ENCODE data around the gene CFAP61. TPM values are rescaled to one million over a fixed set of nuclear protein-coding genes. Genes with fewer than 3 reads are reported as not detected.

CFAP61 gene
- total RNA-seq, 2 experiments from 2014 or later, result not detected

DNA sequence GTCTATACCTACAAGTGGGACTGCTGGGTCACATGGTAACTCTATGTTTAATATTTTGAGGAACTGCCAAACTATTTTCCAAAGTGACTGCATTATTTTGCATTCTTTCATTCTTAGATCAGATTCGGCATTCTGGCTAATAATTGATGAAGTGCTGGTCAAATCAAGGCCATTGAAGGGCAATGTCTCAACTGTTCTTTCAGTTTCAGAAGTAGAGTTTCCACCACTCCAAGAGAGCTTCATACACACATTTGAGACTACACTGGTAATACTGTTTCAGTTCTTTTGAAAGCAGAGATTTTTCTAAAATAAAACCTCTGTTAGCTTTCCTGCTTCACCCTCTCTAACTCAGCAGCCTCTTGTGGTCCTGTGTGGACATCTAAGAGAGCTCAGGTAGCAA is 154.5 kb downstream of the CFAP61 start:
- TF ChIP-seq, protein P1, sequence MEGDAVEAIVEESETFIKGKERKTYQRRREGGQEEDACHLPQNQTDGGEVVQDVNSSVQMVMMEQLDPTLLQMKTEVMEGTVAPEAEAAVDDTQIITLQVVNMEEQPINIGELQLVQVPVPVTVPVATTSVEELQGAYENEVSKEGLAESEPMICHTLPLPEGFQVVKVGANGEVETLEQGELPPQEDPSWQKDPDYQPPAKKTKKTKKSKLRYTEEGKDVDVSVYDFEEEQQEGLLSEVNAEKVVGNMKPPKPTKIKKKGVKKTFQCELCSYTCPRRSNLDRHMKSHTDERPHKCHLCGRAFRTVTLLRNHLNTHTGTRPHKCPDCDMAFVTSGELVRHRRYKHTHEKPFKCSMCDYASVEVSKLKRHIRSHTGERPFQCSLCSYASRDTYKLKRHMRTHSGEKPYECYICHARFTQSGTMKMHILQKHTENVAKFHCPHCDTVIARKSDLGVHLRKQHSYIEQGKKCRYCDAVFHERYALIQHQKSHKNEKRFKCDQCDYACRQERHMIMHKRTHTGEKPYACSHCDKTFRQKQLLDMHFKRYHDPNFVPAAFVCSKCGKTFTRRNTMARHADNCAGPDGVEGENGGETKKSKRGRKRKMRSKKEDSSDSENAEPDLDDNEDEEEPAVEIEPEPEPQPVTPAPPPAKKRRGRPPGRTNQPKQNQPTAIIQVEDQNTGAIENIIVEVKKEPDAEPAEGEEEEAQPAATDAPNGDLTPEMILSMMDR (IDR thresholded peaks at IDR 0.05), result no peak
- POLR2A ChIA-PET, result no interaction called here
- H3K27me3 Mint-ChIP-seq, result peaks cover 14% of the 10 kb centered on the region
- no peak overlapping the region for H3K27ac Mint-ChIP-seq
- no peak overlapping the region for H3K4me3 Mint-ChIP-seq
- ATAC-seq (no peak), DNase-seq (no peak)
- H3K4me1 Mint-ChIP-seq (ENCODE audit: low read depth), result no peaks in the 10 kb centered on the region
- intact Hi-C loops (cut with micrococcal nuclease), result no loop called here
- H3K36me3 Mint-ChIP-seq (ENCODE audit: low read depth), result no peaks in the 10 kb centered on the region
- CTCF ChIA-PET, result no interaction called here
- H3K9me3 Mint-ChIP-seq, result no peaks in the 10 kb centered on the region

DNA sequence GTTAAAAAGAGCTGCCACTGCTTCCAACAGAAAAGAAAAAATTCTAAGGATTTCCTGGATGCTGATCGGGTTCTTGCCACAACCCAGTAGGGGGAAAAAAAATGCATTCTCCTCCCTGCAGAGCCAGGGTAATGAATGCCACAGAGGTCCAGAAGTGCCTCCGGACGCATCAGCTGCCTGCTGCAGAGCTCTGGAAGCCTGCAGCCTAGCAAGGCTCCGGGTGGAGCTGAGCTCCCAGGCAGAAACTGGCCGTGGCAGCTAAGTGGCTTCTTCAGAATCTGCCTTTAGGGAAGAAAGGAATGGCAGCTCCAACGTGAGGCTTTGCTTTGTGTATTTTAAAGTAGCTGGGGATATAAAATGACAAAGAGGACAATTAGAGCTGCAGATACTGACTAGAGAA is 155.0 kb downstream of the CFAP61 start:
- Mint-ChIP-seq H3K4me3 (no peak overlapping the region), H3K27me3 (peaks cover 14% of the 10 kb centered on the region), H3K4me1 (ENCODE audit: low read depth) (no peaks in the 10 kb centered on the region), H3K36me3 (ENCODE audit: low read depth) (no peaks in the 10 kb centered on the region), H3K9me3 (no peaks in the 10 kb centered on the region), H3K27ac (no peak overlapping the region)
- ATAC-seq, result no peak
- intact Hi-C loops (cut with micrococcal nuclease), result no loop called here
- ChIA-PET CTCF (no interaction called here), POLR2A (no interaction called here)
- DNase-seq, result no peak
- TF ChIP-seq, protein P1 (IDR thresholded peaks at IDR 0.05), result no peak

DNA sequence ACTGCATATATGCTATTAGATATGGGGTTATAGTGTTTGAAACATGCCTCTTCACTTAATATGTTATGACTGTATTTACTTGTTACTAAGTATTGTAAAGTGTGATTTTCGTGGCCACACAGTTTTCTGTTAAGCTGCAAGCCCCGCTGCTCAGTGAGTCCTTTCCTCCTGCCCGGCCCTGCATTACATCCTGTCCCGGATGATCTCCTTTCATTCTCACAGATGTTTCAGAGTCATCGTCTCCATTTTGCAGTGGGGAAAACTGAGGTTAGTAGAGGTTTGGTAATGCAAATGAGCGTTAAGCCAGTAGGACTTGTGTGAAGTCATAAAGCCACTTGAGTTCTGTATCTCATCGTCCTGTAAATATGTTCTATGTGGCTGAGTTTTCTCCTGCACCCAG is 155.5 kb downstream of the CFAP61 start:
- Mint-ChIP-seq H3K9me3 (no peaks in the 10 kb centered on the region), H3K4me3 (no peak overlapping the region), H3K36me3 (ENCODE audit: low read depth) (no peaks in the 10 kb centered on the region), H3K4me1 (ENCODE audit: low read depth) (no peaks in the 10 kb centered on the region), H3K27ac (no peak overlapping the region), H3K27me3 (peaks cover 13% of the 10 kb centered on the region)
- CTCF ChIA-PET, result no interaction called here
- intact Hi-C loops (cut with micrococcal nuclease), result no loop called here
- ATAC-seq (no peak), DNase-seq (no peak)
- TF ChIP-seq, protein P1 (IDR thresholded peaks at IDR 0.05), result no peak
- POLR2A ChIA-PET, result no interaction called here

DNA sequence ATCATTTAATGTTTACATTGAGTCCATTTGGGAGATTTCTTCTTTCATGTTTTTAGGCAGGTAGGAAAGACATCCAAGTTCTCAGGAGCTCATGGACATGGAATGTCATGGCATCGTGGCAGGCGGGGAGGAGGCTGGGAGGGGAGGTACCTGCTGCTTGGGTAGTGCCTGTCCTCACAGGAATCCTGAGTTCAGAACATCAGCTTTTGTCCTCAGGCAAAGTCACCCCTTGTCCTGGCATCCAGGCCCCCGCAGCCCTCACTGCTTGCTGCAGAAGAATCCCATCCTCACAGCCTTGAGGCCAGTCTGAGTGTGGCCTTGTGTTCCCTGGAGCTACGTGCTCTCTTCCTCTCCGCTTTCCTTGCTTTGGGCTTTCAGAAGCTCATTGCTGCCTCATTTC is 157.4 kb downstream of the CFAP61 start:
- ChIA-PET POLR2A (no interaction called here), CTCF (no interaction called here)
- Mint-ChIP-seq H3K4me3 (no peak overlapping the region), H3K36me3 (ENCODE audit: low read depth) (no peaks in the 10 kb centered on the region), H3K27ac (no peak overlapping the region), H3K4me1 (ENCODE audit: low read depth) (no peaks in the 10 kb centered on the region), H3K9me3 (no peaks in the 10 kb centered on the region), H3K27me3 (peaks cover 13% of the 10 kb centered on the region)
- no peak for DNase-seq
- TF ChIP-seq, protein P1 (IDR thresholded peaks at IDR 0.05), result no peak
- intact Hi-C loops (cut with micrococcal nuclease), result no loop called here
- ATAC-seq, result no peak

DNA sequence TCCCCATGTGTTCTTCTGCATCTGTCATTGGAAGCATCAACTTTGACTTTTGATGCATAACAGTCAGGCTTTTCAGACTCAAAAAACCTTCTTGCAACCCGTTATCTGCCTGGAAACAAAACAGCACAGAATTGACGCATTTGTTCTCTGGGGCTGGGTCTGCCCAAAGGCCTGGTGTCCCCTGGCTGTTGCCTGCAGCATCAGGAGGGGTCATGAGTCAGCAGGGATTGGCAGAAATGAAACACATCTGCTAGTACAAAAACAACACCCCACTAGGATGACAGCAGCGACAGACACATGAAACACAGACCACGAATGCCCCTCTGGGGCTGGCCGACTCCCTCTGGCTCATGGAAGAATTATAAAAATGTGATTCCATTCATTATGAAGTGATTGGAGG is 158.0 kb downstream of the CFAP61 start:
- intact Hi-C loops (cut with micrococcal nuclease), result no loop called here
- peaks cover 15% of the 10 kb centered on the region for H3K27me3 Mint-ChIP-seq
- ATAC-seq (no peak), DNase-seq (no peak)
- H3K4me3 Mint-ChIP-seq, result no peak overlapping the region
- no peaks in the 10 kb centered on the region for H3K9me3 Mint-ChIP-seq
- CTCF ChIA-PET, result no interaction called here
- TF ChIP-seq, protein P1 (IDR thresholded peaks at IDR 0.05), result no peak
- H3K36me3 Mint-ChIP-seq (ENCODE audit: low read depth), result no peaks in the 10 kb centered on the region
- POLR2A ChIA-PET, result no interaction called here
- no peak overlapping the region for H3K27ac Mint-ChIP-seq
- H3K4me1 Mint-ChIP-seq (ENCODE audit: low read depth), result no peaks in the 10 kb centered on the region

All from activated CD8-positive, alpha-beta T cell treated with anti-CD3 and anti-CD28 coated beads for 36 hours (primary cell).